EH (cell line): ENCODE data around the gene PIGL.
"Not testable (repeated sequence)": the region's sequence is repeated elsewhere in the genome, so short reads cannot be mapped to it uniquely, and the experiment has no call there.

ENCODE experiments used
- DNase-seq: peaks from one replicate; pipeline ENCODE4 v3.0.0-alpha.2; 2015; ENCODE audit warnings: low read depth

Gene PIGL

DNA sequence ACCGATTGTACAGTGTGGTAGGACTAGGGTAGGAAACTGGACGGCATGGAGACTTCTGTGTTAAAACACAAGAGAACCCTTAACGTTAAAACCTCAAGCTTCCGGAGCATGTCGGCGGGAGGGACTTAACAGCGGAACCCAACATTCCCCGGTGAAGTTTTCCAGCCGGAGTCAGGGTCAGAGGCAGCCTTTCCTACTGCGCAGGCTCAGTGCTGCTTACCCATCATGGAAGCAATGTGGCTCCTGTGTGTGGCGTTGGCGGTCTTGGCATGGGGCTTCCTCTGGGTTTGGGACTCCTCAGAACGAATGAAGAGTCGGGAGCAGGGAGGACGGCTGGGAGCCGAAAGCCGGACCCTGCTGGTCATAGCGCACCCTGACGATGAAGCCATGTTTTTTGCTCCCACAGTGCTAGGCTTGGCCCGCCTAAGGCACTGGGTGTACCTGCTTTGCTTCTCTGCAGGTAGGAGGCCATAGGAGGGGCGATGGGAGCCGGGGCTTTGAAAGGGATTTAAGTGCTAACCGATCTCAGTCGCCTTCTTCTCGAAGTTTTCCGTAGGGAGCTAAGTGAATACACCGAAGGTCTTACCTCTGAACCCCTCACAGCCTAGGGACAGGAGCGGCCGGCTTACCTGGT lies at the start of gene PIGL:
PIGL (plus strand) TSS at position 209 of the 634 bp plus-strand sequence; CDS start at position 226, 17 bp downstream.
- peak; percentile 94 for DNase-seq

DNA sequence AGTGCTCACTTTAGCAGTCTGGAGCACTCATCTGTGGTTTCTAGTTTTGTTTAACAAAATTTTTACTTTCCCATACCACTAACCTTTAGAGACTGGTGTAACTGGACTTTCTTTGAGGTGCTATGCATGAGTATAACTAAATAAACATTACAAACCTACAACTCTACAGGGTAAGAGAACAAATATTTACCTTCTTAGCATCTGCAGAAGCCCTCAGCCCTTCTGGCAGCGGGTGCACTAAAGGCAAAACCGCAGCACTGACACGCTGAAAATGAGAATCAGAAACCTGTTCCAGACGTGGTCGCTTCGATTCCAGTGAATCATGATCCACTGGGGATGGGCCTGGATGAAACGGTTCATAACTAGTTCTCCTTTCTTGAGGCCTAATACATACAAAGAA lies 45.4 kb upstream of the PIGL start:
- no peak for DNase-seq

DNA sequence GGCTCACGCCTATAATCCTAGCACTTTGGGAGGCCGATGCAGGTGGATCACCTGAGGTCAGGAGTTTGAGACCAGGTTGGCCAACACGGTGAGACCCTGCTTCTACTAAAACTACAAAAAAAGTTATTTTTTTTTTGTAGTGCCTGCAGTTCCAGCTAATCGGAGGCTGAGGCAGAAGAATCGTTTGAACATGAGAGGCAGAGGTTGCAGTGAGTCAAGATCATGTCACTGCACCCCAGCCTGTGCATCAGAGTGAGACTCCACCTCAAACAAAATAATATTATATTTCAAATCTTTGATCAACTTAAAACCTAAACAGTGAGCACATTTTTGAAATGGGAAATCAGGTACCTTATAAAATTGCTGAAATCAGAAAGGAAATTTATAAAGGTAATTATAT lies 38.2 kb upstream of the PIGL start:
- DNase-seq, result no peak

DNA sequence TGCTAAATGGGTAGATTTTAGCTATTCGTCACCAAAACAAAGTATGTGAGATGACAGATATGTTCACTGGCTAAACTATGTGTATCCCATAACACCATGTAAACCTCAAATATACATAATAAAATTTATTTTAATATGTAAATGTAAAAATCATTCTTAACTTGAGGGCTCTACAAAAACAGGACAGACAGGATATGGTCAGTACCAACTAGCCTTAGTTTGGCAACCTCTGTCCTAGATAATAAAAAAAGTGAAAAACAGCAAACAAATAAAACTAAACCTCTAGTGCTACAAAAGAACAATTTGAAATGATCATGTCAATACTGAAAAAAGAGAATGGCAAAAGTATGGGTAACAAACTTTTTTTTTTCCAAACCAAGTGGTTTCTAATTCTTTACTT lies 35.4 kb upstream of the PIGL start:
- no peak for DNase-seq

DNA sequence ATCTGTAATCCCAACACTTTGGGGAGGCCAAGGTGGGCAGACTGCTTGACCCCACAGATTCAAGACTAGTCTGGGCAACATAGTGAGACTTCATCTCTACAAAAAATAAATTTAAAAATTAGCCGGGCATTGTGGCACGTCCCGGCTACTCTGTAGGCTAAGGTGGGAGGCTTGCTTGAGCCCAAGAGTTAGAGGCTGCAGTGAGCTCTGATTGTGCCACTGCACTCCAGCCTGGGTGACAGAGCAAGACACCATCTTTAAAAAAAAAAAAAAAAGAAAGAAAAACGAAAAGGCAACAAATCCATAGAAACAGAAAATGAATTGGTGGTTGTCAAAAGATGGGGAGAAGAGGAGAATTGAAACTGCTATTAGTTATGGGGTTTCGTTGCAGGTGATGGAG lies 29.4 kb upstream of the PIGL start:
- no peak for DNase-seq

DNA sequence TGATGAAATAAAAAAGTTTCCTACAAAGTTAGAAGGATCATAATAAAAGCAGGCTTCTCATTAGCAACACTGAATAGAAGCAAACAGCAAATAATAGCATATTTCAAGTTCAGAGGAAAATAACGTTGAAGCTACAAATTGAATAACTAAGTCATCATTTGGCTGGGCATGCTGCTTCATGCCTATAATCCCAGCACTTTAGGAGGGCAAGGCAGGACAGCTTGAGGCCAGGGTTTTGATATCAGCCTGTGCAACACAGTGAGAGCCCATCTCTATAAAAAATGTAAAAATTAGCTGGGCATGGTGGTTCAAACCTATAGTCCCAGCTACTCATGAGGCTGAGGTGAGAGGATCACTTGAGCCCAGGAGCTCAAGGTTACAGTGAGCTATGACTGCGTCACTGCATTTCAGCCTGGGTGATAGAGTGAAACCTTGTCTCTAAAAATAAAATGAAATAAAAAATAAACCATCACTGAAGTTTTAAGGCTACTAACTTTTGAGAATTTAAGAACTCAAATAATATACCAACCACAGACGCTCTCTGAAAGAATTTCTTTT lies 27.1 kb upstream of the PIGL start:
- DNase-seq, result no peak

DNA sequence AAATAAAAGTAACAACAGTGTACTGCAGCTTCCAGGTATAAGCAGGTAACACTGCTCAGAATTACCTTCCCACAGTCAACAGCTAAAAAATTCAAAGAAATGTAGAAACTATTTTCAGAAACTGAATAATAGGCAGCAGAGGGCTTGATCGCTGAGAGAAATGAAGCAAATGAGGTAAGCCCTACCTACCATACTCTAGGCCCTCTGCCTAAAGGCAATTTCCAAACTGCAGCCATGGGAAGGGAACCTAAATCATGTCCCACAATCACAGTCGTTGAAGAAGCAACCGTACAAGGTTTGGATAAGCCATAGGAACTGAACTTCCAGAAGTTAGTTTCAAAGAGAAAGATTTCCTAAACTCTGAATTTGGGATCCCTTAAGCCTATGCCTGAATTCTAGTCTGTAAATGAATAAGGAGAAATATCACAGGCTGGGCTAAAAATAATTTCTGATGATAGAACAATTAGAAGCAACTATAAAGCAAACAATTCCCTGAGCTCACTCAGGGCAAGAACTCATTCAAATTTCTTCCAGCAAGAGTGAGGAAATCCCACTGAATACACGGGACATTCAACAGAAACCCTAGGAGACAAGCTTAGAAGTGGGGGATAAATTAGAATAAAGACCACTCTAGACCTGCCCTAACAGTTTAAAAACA lies 26.2 kb upstream of the PIGL start:
- no peak for DNase-seq

DNA sequence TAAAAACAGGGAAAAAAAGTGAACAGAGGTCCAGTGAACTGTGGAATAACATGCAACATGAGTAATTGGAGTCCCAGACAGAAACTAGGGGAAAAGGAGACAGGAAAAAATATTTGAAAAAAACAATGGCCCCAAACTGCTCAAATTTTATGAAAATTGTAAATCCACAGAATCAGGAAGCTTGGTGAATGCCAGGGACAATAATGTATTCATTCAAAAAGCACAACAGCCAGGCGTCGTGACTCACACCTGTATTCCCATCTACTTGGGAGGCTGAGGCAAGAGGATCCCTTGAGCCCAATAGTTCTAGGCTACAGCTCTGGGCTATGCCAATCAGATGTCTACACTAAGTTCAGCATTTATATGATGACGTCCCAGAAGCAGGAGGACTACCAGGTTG lies 25.4 kb upstream of the PIGL start:
- no peak for DNase-seq

DNA sequence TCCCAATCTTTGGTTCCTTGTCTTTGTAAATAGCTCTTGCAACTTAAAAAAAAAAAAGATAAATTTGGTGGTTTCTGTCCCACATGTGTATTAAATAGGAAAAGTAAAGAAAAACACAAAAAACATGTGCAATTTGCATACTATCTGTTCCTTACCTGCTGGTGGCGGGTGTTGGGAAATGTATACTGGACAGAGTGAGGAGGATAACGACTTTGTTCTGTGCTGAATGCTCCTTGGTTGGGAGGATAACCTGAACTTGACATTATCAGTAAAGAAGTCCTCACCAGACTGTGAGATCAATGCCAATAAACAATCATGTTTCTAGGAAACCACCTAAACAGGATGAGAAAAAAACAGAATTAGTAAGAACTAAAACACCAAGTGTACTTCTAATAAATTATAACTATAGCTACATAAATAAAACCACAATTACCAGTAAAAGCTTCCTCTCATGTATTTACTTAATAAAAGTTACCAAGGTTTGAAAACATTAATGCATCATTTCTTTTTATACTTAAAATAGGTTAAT lies 22.6 kb upstream of the PIGL start:
- DNase-seq, result not testable (repeated sequence)

DNA sequence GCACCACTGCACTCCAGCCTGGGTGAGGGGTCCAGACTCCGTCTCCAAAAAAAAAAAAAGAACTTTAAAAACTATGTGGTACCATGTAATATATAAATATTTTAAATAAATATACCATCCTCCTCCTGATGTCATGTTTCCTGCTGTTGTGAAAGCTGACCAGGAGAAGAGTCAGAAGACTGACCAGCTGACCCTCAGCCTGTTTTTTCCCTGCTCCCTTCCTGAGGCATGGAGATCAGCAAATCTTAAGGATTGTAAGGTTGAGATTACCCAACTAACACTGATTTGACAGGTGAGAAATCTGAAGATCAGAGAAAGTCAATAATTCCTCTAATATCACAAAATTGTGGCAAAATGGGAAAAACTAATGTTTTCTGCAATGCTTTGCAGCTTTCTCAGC lies 19.7 kb upstream of the PIGL start:
- DNase-seq, result no peak

DNA sequence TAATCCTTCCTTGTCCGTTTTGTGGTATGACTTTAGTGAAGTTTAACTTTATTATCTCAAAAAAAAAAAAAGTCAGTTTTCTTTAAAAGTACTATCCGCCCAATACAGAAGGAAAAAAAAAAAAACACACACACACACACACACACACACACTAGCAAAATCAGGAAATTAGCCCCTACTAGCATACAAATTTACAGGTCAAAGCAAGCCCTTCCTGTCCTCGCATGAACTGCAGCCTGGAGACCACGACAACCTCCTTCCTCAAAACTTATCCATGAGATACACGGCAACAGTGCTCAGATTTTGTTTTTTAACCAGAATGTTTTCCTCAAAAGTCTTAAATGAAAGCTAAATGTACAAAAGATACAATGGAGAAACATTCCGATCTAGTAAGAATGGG lies 17.9 kb upstream of the PIGL start:
- DNase-seq, result no peak

DNA sequence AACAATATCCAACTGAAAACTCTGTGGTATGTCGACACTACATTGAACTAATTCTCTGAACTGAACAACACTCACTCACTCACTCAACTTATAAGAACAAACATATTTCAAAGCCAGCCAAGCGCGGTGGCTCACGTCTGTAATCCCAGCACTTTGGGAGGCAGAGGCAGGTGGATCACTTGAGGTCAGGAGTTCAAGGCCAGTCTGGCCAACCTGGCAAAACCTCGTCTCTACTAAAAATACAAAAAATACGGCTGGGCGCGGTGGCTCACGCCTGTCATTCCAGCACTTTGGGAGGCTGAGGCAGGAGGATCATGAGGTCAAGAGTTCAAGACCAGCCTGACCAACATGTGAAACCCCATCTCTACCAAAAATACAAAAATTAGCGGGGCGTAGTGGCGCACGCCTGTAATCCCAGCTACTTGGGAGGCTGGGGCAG lies 15.3 kb upstream of the PIGL start:
- DNase-seq, result not testable (repeated sequence)

DNA sequence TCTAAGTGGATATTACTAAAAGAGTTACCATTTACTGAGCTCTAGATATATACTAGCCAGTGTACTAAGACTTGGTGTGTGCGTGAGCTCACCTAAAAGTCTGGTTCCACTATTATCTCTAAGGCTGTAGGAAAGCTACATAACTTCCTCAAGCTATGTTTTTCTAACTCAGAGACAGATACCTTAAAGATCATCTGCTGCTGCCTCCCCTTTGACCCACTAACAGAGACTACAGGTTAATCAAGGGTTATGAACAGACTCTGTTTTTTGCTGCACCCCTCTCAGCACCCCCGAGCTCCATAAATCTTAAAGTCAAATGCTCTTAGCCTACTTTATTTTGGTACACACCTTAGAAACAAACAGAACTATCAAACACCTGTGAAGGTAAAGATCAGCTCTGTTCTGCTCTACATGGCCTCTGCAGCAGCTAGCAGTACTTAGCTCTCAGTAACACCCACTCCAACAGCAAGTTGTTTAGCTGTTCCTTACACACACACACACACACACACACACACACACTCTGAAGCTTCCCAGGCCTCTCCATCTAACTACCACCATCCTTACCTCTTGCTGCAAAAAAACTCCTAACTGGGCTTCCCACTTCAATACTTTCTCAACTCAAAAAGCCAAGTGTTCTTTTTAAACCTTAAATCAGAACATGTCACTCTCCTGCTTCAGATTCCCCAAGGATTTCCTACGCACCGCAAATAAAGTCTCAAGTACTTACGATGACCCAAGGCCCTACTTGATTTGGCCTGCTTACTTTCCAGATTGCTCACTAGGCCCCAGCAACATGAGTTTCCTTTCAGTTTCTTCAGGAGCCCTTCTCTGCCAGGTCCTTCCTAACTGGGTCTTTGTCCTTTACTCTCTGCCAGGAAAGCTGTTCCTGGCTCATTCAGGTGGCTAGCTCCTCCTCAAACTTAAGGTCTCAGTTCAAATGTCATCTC lies 14.2 kb upstream of the PIGL start:
- not testable (repeated sequence) for DNase-seq

DNA sequence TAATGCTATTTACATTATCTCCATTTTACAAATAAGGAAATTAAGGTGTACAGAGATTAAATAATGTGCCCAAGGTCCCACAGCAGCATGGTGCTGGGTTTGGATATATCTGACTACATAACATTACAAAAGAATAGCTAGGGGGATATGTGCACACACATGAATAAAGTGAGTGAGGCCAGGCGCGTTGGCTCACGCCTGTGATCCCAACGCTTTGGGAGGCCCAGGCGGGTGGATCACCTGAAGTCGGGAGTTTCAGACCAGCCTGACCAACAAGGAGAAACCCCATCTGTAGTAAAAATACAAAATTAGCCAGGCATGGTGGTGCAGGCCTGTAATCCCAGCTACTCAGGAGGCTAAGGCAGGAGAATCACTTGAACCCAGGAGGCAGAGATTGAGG lies 12.2 kb upstream of the PIGL start:
- not testable (repeated sequence) for DNase-seq

DNA sequence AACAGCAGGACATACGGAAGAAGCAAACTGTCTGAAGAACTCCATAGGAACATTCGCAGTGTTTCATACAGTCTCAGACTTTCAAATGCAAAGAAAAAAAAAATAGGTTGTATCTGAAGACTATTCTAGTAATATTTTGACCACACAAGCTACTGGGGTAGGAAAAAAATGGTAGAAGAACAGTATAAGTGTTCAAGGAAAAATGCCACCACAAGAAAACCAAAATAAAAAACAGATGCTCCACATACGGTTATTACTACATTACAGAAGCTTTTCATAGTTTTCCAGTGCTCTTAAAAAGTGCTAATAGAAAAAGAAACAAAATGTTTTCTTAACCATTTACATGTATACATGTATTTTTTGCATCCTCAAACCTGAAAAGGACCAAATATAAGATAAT lies 5.4 kb upstream of the PIGL start:
- peak; percentile 28 for DNase-seq

DNA sequence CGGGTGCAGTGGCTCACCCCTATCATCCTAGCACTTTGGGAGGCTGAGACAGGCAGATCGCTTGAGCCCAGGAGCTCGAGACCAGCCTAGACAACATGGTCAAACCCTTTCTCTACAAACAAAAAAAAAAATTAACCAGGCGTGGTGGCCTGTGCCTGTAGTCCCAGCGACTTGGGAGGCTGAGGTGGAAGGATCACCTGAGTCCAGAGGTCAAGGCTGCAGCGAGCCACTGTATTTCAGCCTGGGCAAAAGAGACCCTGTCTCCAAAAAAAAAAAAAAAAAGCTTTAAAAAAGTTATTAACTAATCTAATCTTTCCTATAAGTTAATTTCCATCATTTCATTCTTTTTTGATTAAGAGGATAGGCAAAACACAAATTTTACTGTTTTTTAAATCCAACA lies 4.2 kb upstream of the PIGL start:
- no peak for DNase-seq

DNA sequence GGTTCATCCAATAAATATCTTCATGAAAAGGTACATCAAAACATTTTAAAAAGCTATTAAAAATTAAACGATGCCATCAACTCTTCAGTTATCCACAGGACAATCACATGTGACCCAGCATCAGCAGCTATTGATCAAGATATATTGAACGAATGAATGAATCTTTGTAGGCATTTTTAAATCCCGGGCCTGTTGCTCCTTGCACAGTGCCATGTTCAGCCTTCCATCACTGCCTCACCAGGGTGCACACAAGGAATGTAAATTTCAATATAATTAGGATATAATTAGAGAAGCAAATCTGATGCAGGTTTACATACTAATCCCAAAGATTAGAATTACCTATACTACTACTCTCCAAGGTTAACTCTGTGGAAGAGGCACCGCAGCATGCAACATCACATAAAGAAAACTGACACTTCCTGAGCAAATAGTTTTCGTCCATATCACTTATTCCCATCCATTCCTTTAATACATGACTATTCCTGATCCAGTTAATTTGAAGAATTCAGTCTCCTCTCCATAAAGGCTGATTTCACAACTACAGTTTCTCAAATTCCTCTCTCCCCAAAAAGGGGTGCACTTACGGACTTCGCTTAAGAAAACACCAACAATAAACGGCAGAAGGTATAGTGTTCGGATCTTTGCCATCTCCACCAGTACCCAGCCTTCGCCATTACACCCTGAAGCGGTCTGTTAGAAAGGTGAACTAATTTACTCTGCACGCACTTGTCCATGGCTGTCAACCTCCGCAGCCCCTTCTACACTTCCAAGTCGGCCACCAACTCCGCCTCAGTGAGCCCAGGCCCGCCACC lies 2.6 kb upstream of the PIGL start:
- DNase-seq, result peak; percentile 49

DNA sequence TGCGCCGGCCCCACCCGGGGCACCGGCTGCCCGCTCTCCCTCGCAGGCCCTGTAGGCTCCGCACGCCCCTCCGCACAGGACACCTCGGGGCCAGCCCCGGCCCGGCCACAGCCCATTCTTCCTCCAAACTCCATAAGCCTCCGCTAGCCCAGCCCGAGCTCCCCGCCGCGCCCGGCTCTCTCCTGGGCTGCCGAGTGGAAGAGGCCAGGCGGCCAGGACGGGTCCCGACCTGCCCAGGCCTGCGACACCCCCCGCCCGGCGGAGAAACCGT lies 2.1 kb upstream of the PIGL start:
- peak; percentile 40 for DNase-seq

DNA sequence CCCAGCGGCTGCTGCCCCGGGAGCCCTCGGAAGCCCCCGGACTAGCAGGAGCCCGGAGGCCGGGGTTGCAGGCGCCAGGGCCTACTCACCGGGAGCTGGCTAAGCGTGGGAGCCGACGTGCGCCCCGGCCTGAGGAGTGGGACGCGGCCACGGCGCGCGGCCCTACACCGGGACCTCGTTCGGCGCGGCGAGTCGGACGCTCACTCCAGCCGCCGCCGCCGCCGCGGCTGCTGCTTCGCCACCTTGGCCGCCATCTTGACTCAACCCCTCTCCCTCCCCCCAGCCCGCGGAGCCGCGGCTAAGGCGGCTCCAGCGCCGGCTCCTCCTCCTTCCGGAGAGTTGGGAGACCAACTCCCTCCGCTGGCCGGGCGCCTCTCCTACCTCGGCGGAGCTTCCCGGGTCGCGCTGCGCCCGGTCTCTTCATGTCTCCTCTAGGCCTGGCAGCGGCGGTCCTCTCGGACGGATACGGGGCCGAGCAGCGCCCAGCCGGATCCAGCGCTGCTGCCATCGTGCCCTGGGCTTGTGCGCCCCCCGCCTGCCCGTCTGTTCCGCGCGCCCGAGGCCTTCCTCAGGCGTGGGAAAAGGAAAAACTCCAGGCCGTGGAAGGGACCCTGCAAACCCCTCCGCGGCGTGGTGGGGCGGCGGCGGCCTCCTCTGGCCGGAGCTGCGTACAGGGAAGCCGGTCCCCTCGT lies 1.6 kb upstream of the PIGL start, which contains the start of gene NCOR1:
NCOR1 (minus strand) TSS at position 262 of the 692 bp plus-strand sequence. CDS start 20,965 bp downstream, outside the sequence.
- peak; percentile 94 for DNase-seq

DNA sequence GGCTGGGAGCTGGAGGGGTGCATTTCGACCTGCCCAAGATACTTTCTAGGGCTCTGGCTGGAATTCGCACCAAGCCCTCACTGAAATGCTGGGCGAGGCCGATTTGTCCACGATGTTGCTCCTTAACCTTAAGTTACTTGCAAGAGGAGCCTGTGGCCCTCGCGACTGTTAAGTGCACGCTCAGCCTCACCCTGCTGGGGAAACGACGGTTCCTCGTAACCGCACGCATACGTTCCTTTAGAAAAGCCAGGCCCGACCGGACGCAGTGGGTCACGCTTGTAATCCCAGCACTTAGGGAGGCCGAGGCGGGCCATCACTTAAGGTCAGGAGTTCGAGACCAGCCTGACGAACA lies 1.1 kb upstream of the PIGL start:
- DNase-seq, result no peak
